K562 (cell line): Measurements from ENCODE around the gene PTP4A1. TPM values are rescaled to one million over a fixed set of nuclear protein-coding genes. Genes with fewer than 3 reads are reported as not detected.
A peak's percentile ranks its signal among the peaks of the same experiment; 100 is the strongest.

Experiments
- ARID4B ChIP-seq: sonication (generic); formaldehyde crosslinking; IDR thresholded peaks from 2 replicates; pipeline ENCODE4 v1.8.0; 2022; ENCODE audit warnings: mild to moderate bottlenecking, missing genetic modification reagents
- C11orf30 ChIP-seq: fragments of 450-650 bp; IDR thresholded peaks from 2 replicates; pipeline ENCODE4 v1.6.1; 2016; ENCODE audit warnings: low read depth, mild to moderate bottlenecking
- CEBPG ChIP-seq, 3 experiments: fragments of 200-800 bp in 1 of 3; sonication (Bioruptor generic) in 1 of 3; sonication (generic) in 1 of 3; formaldehyde crosslinking in 1 of 3; IDR thresholded peaks in 2 of 3; conservative IDR thresholded peaks in 1 of 3; 2 replicates each; pipeline versions ENCODE4 v1.6.1 to v1.8.0; 2016 to 2022; ENCODE audit warnings: missing compliant biosample characterization in 2 of 3, missing genetic modification characterization in 2 of 3, mild to moderate bottlenecking in 1 of 3, missing genetic modification reagents in 1 of 3
- CREB3L1 ChIP-seq: fragments of 450-650 bp; IDR thresholded peaks from 2 replicates; pipeline ENCODE4 v1.6.1; 2014; ENCODE audit warnings: low read depth, mild to moderate bottlenecking, moderate library complexity, borderline replicate concordance
- KDM4B ChIP-seq, 2 experiments: fragments of 450-650 bp in 1 of 2; sonication (generic) in 1 of 2; IDR thresholded peaks; 2 replicates each; pipeline ENCODE4 v1.6.1; 2016 to 2017; ENCODE audit warnings: borderline replicate concordance in 2 of 2, antibody characterized with exemption in 1 of 2, low read depth in 1 of 2, mild to moderate bottlenecking in 1 of 2
- KLF6 ChIP-seq: fragments of 250-450 bp; sonication (Bioruptor Pico); IDR thresholded peaks from 2 replicates; pipeline ENCODE4 v1.4.0; 2020; ENCODE audit warnings: mild to moderate bottlenecking, moderate library complexity, borderline replicate concordance
- MTA3 ChIP-seq: fragments of 450-650 bp; formaldehyde crosslinking; IDR thresholded peaks from 2 replicates; pipeline ENCODE4 v1.6.1; 2017; ENCODE audit warnings: mild to moderate bottlenecking, borderline replicate concordance
- SAFB ChIP-seq: fragments of 200-400 bp; formaldehyde crosslinking; IDR thresholded peaks from 2 replicates; pipeline ENCODE4 v1.6.1; 2017; ENCODE audit warnings: low read depth, low read length, borderline replicate concordance
- SUPT5H ChIP-seq: fragments of 450-650 bp; IDR thresholded peaks from 2 replicates; pipeline ENCODE4 v1.6.1; 2016
- TAF15 ChIP-seq: fragments of 200-400 bp; formaldehyde crosslinking; IDR thresholded peaks from 2 replicates; pipeline ENCODE4 v1.6.1; 2017; ENCODE audit warnings: mild to moderate bottlenecking, low read depth, low read length, moderate library complexity
- TRIM24 ChIP-seq, 2 experiments: fragments of 450-650 bp; IDR thresholded peaks; 2 replicates each; pipeline ENCODE4 v1.6.1; 2016
- ZNF639 ChIP-seq, 2 experiments: fragments of 200-800 bp in 1 of 2; sonication (Bioruptor generic) in 1 of 2; sonication (generic) in 1 of 2; formaldehyde crosslinking in 1 of 2; IDR thresholded peaks in 1 of 2; conservative IDR thresholded peaks in 1 of 2; 2 replicates each; pipeline versions ENCODE4 v1.5.0 to v1.6.1; 2016 to 2020; ENCODE audit warnings: missing compliant biosample characterization in 1 of 2, missing genetic modification characterization in 1 of 2, missing genetic modification reagents in 1 of 2
- polyA plus RNA-seq, 8 experiments: library from polyadenylated mRNA; depleted of rRNA in 4 of 8; stranded (reverse) in 5 of 8; unstranded in 3 of 8; fragments of >200 nt; fragmentation: Nextera tagmentation in 2 of 8; fragmentation: Illumina TruSeq in 1 of 8; extraction: Ambion mirVana in 2 of 8; extraction: Trizol in 1 of 8; gene quantifications; 2 replicates each; pipeline versions ENCODE4 v1.2.1 to v1.2.3, GENCODE V29; 2011 to 2014; ENCODE audit warnings: inconsistent platforms in 1 of 8, missing spikeins in 1 of 8
- total RNA-seq, 7 experiments: library from RNA; depleted of rRNA in 6 of 7; stranded (reverse); fragments of >200 nt in 6 of 7; fragmentation: Illumina TruSeq in 2 of 7; extraction: Trizol in 2 of 7; gene quantifications; 2 replicates each; pipeline versions ENCODE4 v1.2.1 to v1.2.3, GENCODE V29; 2011 to 2021; ENCODE audit warnings: low replicate concordance in 1 of 7
- TF ChIP-seq, protein P1 (sequence below): sonication (generic); formaldehyde crosslinking; IDR thresholded peaks from 2 replicates; pipeline ENCODE4 v1.8.0; 2023; ENCODE audit warnings: mild to moderate bottlenecking, missing genetic modification reagents

PTP4A1 gene
- total and polyA plus RNA-seq, 9 of the 15 experiments (the other 6 are each of a cell fraction or from before 2014, with no cell fraction given) = 3.7 to 67.5 (median 13.1) TPM

DNA sequence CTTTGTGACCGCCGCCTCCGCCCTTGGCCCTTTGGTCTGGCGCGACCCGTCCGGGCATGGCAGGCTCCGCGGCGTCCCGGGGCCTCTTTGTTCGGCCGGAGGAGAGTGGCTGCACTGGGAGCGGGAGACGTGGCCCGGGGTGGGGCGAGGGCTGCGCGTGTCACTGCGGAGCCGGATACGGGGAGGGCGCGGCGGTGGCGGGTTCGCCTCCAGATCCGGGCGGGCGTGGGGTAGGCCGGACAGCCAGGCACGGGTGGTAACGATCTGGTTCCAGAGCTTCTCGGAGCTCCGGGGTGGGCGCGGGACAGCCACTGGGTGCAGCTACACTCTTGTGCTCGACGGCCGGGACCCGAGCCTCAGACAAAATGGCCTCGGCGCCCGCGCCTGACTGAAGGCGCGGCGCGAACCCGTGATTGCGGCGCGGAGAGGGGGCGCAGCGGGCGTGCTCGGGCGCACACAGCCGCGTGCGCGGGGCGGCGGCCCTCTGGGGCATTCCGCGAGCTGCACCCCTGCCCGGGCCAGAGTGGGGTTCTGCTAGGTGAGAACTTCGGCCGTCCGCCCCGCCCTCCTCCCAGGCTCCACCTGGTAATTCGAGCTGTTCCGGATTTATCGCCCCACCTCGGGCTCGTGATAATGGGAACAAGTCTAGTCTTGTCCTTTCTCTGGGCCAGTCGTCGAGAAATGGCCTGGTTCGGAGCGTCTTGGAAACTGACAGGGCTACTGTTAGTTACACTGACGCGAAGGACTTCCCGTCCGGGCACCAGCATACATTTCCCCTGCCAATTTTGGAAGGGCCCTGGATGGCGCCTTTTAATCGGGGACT lies 1.0 kb downstream of the PTP4A1 start (continued):
- TF ChIP-seq, protein P1, sequence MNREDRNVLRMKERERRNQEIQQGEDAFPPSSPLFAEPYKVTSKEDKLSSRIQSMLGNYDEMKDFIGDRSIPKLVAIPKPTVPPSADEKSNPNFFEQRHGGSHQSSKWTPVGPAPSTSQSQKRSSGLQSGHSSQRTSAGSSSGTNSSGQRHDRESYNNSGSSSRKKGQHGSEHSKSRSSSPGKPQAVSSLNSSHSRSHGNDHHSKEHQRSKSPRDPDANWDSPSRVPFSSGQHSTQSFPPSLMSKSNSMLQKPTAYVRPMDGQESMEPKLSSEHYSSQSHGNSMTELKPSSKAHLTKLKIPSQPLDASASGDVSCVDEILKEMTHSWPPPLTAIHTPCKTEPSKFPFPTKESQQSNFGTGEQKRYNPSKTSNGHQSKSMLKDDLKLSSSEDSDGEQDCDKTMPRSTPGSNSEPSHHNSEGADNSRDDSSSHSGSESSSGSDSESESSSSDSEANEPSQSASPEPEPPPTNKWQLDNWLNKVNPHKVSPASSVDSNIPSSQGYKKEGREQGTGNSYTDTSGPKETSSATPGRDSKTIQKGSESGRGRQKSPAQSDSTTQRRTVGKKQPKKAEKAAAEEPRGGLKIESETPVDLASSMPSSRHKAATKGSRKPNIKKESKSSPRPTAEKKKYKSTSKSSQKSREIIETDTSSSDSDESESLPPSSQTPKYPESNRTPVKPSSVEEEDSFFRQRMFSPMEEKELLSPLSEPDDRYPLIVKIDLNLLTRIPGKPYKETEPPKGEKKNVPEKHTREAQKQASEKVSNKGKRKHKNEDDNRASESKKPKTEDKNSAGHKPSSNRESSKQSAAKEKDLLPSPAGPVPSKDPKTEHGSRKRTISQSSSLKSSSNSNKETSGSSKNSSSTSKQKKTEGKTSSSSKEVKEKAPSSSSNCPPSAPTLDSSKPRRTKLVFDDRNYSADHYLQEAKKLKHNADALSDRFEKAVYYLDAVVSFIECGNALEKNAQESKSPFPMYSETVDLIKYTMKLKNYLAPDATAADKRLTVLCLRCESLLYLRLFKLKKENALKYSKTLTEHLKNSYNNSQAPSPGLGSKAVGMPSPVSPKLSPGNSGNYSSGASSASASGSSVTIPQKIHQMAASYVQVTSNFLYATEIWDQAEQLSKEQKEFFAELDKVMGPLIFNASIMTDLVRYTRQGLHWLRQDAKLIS (CRISPR knock-in tag) = 0 out of 2 replicates have a peak, but pooled peaks have one; percentile 66
- TF ChIP-seq ARID4B (CRISPR knock-in tag) (no peak), ZNF639 (CRISPR knock-in tag; conservative IDR thresholded peaks at IDR 0.05 in 1 of 2, IDR thresholded peaks at IDR 0.05 in 1 of 2) (no peak), KDM4B (IDR thresholded peaks at IDR 0.05; ENCODE audit: borderline replicate concordance in 2 of 2, low read depth in 1 of 2) (no peak), SUPT5H (no peak), TAF15 (no peak), SAFB (no peak), MTA3 (peak; percentile 53; the same call in 1 of the 2 replicates), CEBPG (CRISPR knock-in tag; IDR thresholded peaks at IDR 0.05) (no peak), CEBPG (tag; conservative IDR thresholded peaks at IDR 0.05 in 1 of 2, IDR thresholded peaks at IDR 0.05 in 1 of 2) (no peak), KLF6 (CRISPR knock-in tag) (peak; percentile 73; the same call in 1 of the 2 replicates), CREB3L1 (peak; percentile 66; the same call in 1 of the 2 replicates), C11orf30 (no peak), TRIM24 (IDR thresholded peaks at IDR 0.05) (no peak)
